Measurements from ENCODE around the gene TUBGCP3. TPM values are rescaled to one million over a fixed set of nuclear protein-coding genes. Genes with fewer than 3 reads are reported as not detected.

Gene TUBGCP3
- total RNA-seq, 1 donor from 2014 or later = 14.0 TPM

- Mint-ChIP-seq H3K4me3 (ENCODE audit: unreplicated experiment) (no peak overlapping the region), H3K27ac (ENCODE audit: unreplicated experiment) (no peak overlapping the region), H3K4me1 (ENCODE audit: low read depth, unreplicated experiment) (no peaks in the 10 kb centered on the region), H3K36me3 (ENCODE audit: low read depth, unreplicated experiment) (no peaks in the 10 kb centered on the region), H3K9me3 (ENCODE audit: unreplicated experiment) (peaks cover 2% of the 10 kb centered on the region), H3K27me3 (ENCODE audit: low read depth, unreplicated experiment) (peaks cover 6% of the 10 kb centered on the region)
- DNase-seq (ENCODE audit: low read depth) (no peak), FAIRE-seq (no peak)
- TF ChIP-seq CTCF (IDR thresholded peaks at IDR 0.05; ENCODE audit: insufficient read depth, low read depth, low read length) (no peak), EZH2 (IDR thresholded peaks at IDR 0.05; ENCODE audit: insufficient read depth, low read length) (no peak)
- Histone ChIP-seq H3K4me2 (ENCODE audit: low read length) (no peak overlapping the region), H3K36me3 (ENCODE audit: insufficient read depth, low read length) (no peaks in the 10 kb centered on the region), H3K79me2 (ENCODE audit: insufficient read depth, low read length) (no peaks in the 10 kb centered on the region), H3K27ac (ENCODE audit: low read depth, low read length) (no peak overlapping the region), H3K4me1 (ENCODE audit: insufficient read depth, low read length) (no peaks in the 10 kb centered on the region), H3K4me3 (ENCODE audit: insufficient read depth, low read depth, low read length) (no peak overlapping the region), H3K9me3 (ENCODE audit: insufficient read depth, low read depth, low read length) (no peaks in the 10 kb centered on the region), H3K9ac (ENCODE audit: low read length) (no peak overlapping the region), H4K20me1 (ENCODE audit: insufficient read depth, low read length) (no peaks in the 10 kb centered on the region), H2AFZ (ENCODE audit: low read depth, low read length) (no peak overlapping the region), H3K27me3 (ENCODE audit: insufficient read depth, low read length) (no peaks in the 10 kb centered on the region)
These were observed 120.7 kb downstream of the TUBGCP3 start for GRCh38 chr13:112467236-112467635.

DNA sequence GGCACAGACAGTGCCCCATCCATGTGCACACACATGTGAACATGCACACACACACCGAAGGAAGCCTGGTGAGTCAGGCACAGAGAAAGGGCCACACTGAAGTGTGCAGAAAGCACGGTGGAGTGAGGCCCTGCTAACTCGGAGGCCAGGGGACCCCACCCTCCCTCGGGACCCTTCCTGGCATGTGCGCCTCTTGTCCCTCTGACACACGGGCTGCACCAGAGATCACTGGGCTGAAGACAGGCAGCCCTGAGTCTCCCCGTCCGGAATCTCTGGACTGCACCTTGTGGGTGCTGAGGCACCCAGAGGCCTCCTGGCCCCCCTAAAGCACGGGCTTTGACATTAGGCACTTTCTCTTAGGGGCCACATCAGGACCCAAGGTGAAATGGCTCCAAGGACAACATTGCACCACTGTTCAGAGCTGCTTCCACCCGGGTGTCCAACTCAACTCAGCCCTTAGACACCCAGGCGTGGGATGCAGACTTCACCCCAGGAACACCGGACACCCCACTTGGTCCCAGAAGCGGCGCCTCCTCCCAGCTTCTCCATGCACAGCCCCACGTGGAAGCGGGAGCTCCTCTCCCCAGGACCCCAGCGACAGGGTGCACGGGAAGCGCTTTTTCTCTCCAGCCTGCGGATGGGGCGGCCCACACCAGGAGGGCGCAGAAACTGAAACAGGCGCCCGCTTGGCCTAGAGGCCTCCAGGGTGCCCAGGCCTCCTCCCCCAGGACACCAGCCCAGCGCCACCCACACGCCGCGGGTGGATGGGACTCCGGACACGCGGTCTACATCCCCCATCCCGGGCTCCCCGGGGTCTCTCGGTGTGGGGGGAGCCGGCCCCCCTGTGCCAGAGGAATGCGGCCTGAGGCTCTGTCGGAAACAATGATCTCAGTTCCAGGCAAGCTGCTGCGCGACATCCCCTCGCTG, 121.6 kb downstream of the TUBGCP3 start:
- Histone ChIP-seq H2AFZ (ENCODE audit: low read depth, low read length) (no peak overlapping the region), H3K4me1 (ENCODE audit: insufficient read depth, low read length) (no peaks in the 10 kb centered on the region), H3K27me3 (ENCODE audit: insufficient read depth, low read length) (no peaks in the 10 kb centered on the region), H4K20me1 (ENCODE audit: insufficient read depth, low read length) (no peaks in the 10 kb centered on the region), H3K36me3 (ENCODE audit: insufficient read depth, low read length) (no peaks in the 10 kb centered on the region), H3K79me2 (ENCODE audit: insufficient read depth, low read length) (no peaks in the 10 kb centered on the region), H3K27ac (ENCODE audit: low read depth, low read length) (no peak overlapping the region), H3K4me2 (ENCODE audit: low read length) (no peak overlapping the region), H3K9ac (ENCODE audit: low read length) (no peak overlapping the region), H3K4me3 (ENCODE audit: insufficient read depth, low read depth, low read length) (no peak overlapping the region), H3K9me3 (ENCODE audit: insufficient read depth, low read depth, low read length) (no peaks in the 10 kb centered on the region)
- no peaks in the 10 kb centered on the region for H3K36me3 Mint-ChIP-seq (ENCODE audit: low read depth, unreplicated experiment)
- TF ChIP-seq CTCF (IDR thresholded peaks at IDR 0.05; ENCODE audit: insufficient read depth, low read depth, low read length) = no peak
- no peak for TF ChIP-seq EZH2 (IDR thresholded peaks at IDR 0.05; ENCODE audit: insufficient read depth, low read length)
- DNase-seq (ENCODE audit: low read depth) = no peak
- no peaks in the 10 kb centered on the region for H3K4me1 Mint-ChIP-seq (ENCODE audit: low read depth, unreplicated experiment)
- no peak overlapping the region for H3K27ac Mint-ChIP-seq (ENCODE audit: unreplicated experiment)
- no peak for FAIRE-seq
- H3K4me3 Mint-ChIP-seq (ENCODE audit: unreplicated experiment) = no peak overlapping the region
- H3K27me3 Mint-ChIP-seq (ENCODE audit: low read depth, unreplicated experiment) = peaks cover 6% of the 10 kb centered on the region
- peaks cover 6% of the 10 kb centered on the region for H3K9me3 Mint-ChIP-seq (ENCODE audit: unreplicated experiment)
